IMR-90 (cell line): ENCODE measurements around the gene ZNF618. TPM values are rescaled to one million over a fixed set of nuclear protein-coding genes. Genes with fewer than 3 reads are reported as not detected.

Experiments
- ATAC-seq: fragments of 200-7000 bp; cut with Tn5 transposase; 2 replicates; pipeline ENCODE4 v1.9.1; 2020; ENCODE audit warnings: low read depth, mild to moderate bottlenecking, moderate library complexity
- BruUV-seq: library from RNA; stranded (reverse); fragments of 400-500 nt; replicated peaks from 2 replicates; lab custom pipeline; 2021; lab: Mats Ljungman, UMichigan
- CTCF ChIA-PET: fragments of 300-600 bp; formaldehyde crosslinking; extraction: SDS; loops from one replicate; lab custom pipeline; 2021; ENCODE audit warnings: antibody characterized with exemption; lab: Yijun Ruan, JAX
- POLR2A ChIA-PET: fragments of 300-600 bp; sonication (Branson Sonifier 250); formaldehyde crosslinking; loops from one replicate; lab custom pipeline; 2022; ENCODE audit warnings: antibody characterized with exemption; ENCODE audit not compliant: unreplicated experiment; lab: Charles Lee
- DNase-seq: peaks from one replicate; pipeline ENCODE4 v3.0.0; 2013
- H2AFZ ChIP-seq: replicated peaks from 2 replicates; pipeline ENCODE3; 2013; ENCODE audit warnings: low read length, mild to moderate bottlenecking; ENCODE audit not compliant: poor library complexity
- H2AK5ac ChIP-seq: 2 replicates; pipeline ENCODE4 v1.6.1; 2013; ENCODE audit warnings: low read depth, low read length, inconsistent platforms
- H2AK9ac ChIP-seq: replicated peaks from 2 replicates; pipeline ENCODE3; 2013; ENCODE audit warnings: mild to moderate bottlenecking, low read depth, low read length, moderate library complexity; ENCODE audit not compliant: poor library complexity
- H2BK120ac ChIP-seq: 2 replicates; pipeline ENCODE4 v1.6.1; 2013; ENCODE audit warnings: low read depth, low read length, inconsistent platforms
- H2BK15ac ChIP-seq: 3 replicates; pipeline ENCODE4 v1.6.1; 2013; ENCODE audit warnings: low read depth, low read length, inconsistent platforms
- H2BK20ac ChIP-seq: 2 replicates; pipeline ENCODE4 v1.6.1; 2013; ENCODE audit warnings: low read depth, mild to moderate bottlenecking, inconsistent platforms, low read length, moderate library complexity
- H2BK5ac ChIP-seq: 2 replicates; pipeline ENCODE4 v1.6.1; 2013; ENCODE audit warnings: mild to moderate bottlenecking, low read depth, low read length, inconsistent platforms; ENCODE audit not compliant: poor library complexity, severe bottlenecking
- H3K14ac ChIP-seq: replicated peaks from 2 replicates; pipeline ENCODE4 v1.6.1; 2013; ENCODE audit warnings: low read depth, low read length, inconsistent platforms
- H3K18ac ChIP-seq: 2 replicates; pipeline ENCODE4 v1.6.1; 2013; ENCODE audit warnings: low read depth, low read length, control low read depth
- H3K23ac ChIP-seq: 2 replicates; pipeline ENCODE4 v1.6.1; 2013; ENCODE audit warnings: low read depth, low read length, inconsistent platforms
- H3K27ac ChIP-seq: 2 replicates; pipeline ENCODE4 v1.5.1; 2013; ENCODE audit warnings: mild to moderate bottlenecking, control low read depth, low read length; ENCODE audit not compliant: insufficient read depth
- H3K27me3 ChIP-seq: 2 replicates; pipeline ENCODE4 v1.6.1; 2013; ENCODE audit warnings: low read length; ENCODE audit not compliant: control insufficient read depth, insufficient read depth
- H3K36me3 ChIP-seq: 2 replicates; pipeline ENCODE4 v1.6.1; 2013; ENCODE audit warnings: low read length, mixed read lengths; ENCODE audit not compliant: control insufficient read depth, insufficient read depth
- H3K4ac ChIP-seq: 2 replicates; pipeline ENCODE4 v1.6.1; 2013; ENCODE audit warnings: low read depth, low read length, inconsistent platforms
- H3K4me1 ChIP-seq: 2 replicates; pipeline ENCODE4 v1.6.1; 2013; ENCODE audit warnings: low read length, mixed read lengths; ENCODE audit not compliant: control insufficient read depth, insufficient read depth
- H3K4me2 ChIP-seq: 2 replicates; pipeline ENCODE4 v1.6.1; 2013; ENCODE audit warnings: low read depth, mild to moderate bottlenecking, control low read depth, low read length, moderate library complexity
- H3K4me3 ChIP-seq: 2 replicates; pipeline ENCODE4 v1.5.1; 2013; ENCODE audit warnings: low read depth, mild to moderate bottlenecking, control low read depth, low read length, moderate library complexity; ENCODE audit not compliant: insufficient read depth
- H3K56ac ChIP-seq: 2 replicates; pipeline ENCODE4 v1.6.1; 2013; ENCODE audit warnings: low read length, inconsistent platforms; ENCODE audit not compliant: insufficient read depth; ENCODE audit errors: extremely low read depth
- H3K79me1 ChIP-seq, 2 experiments: 2 replicates each; pipeline ENCODE4 v1.6.1; 2013; ENCODE audit warnings: low read length in 2 of 2, inconsistent platforms in 1 of 2, low read depth in 1 of 2
- H3K9ac ChIP-seq: 2 replicates; pipeline ENCODE4 v1.6.1; 2013; ENCODE audit warnings: low read depth, low read length, control low read depth
- H3K9me1 ChIP-seq: 2 replicates; pipeline ENCODE4 v1.6.1; 2013; ENCODE audit warnings: low read length, inconsistent platforms; ENCODE audit not compliant: insufficient read depth
- H3K9me3 ChIP-seq: 2 replicates; pipeline ENCODE4 v1.6.1; 2013; ENCODE audit warnings: low read length; ENCODE audit not compliant: control insufficient read depth, insufficient read depth
- H4K20me1 ChIP-seq: 2 replicates; pipeline ENCODE4 v1.6.1; 2013; ENCODE audit warnings: low read length, inconsistent platforms; ENCODE audit not compliant: insufficient read depth
- H4K5ac ChIP-seq: 2 replicates; pipeline ENCODE4 v1.6.1; 2013; ENCODE audit warnings: mild to moderate bottlenecking, low read depth, low read length, control low read depth
- H4K8ac ChIP-seq, 2 experiments: 2 replicates each; pipeline ENCODE4 v1.6.1; 2013; ENCODE audit warnings: low read depth in 2 of 2, low read length in 2 of 2, control low read depth in 1 of 2, inconsistent platforms in 1 of 2
- H4K91ac ChIP-seq: 2 replicates; pipeline ENCODE4 v1.6.1; 2013; ENCODE audit warnings: low read depth, low read length, inconsistent platforms; ENCODE audit not compliant: insufficient read depth
- BHLHE40 ChIP-seq: fragments of 150-350 bp; IDR thresholded peaks from 2 replicates; pipeline ENCODE4 v1.6.1; 2016; ENCODE audit warnings: mild to moderate bottlenecking, low read depth, low read length
- CEBPB ChIP-seq: IDR thresholded peaks from 2 replicates; pipeline ENCODE4 v1.6.1; 2012; ENCODE audit warnings: low read depth, low read length, improper control_type of control experiment
- WGBS, 2 experiments: methylation state at CpG; one replicate each; pipeline versions ENCODE4 v1.1.5 to v1.1.7; 2013; ENCODE audit warnings: missing lambda C conversion rate in 2 of 2; ENCODE audit not compliant: insufficient read length in 1 of 2; ENCODE audit errors: extremely low coverage in 2 of 2; 5-methylcytosine and 5-hydroxymethylcytosine counted together
- dilution Hi-C: fragments of 300-500 bp; cut with HindIII; formaldehyde crosslinking; loops from one replicate; pipeline ENCODE4 v1.14.3; 2018; ENCODE audit warnings: low sequenced_read_pairs; ENCODE audit not compliant: unreplicated experiment
- in situ Hi-C: fragments of 300-500 bp; cut with MboI; formaldehyde crosslinking; loops from 3 replicates; pipeline ENCODE4 v1.14.3; 2019; ENCODE audit warnings: low sequenced_read_pairs, inconsistent platforms, mixed read lengths
- intact Hi-C: fragments of 100-400 bp; cut with micrococcal nuclease; formaldehyde crosslinking; loops from 2 replicates; pipeline ENCODE4 v1.10.0; 2022
- polyA plus RNA-seq, 3 experiments: library from polyadenylated mRNA; depleted of rRNA; stranded (reverse); fragments of >200 nt; gene quantifications; 2 replicates each; pipeline ENCODE4 v1.2.3, GENCODE V29; 2012; ENCODE audit warnings: low replicate concordance in 1 of 3
- total RNA-seq: library from RNA; depleted of rRNA; stranded (reverse); fragments of >200 nt; gene quantifications from 2 replicates; pipeline ENCODE4 v1.2.3, GENCODE V29; 2012

The ZNF618 gene
- total and polyA plus RNA-seq, 2 of the 4 experiments (the other 2 are of a cell fraction): 8.2 to 9.4 TPM

DNA sequence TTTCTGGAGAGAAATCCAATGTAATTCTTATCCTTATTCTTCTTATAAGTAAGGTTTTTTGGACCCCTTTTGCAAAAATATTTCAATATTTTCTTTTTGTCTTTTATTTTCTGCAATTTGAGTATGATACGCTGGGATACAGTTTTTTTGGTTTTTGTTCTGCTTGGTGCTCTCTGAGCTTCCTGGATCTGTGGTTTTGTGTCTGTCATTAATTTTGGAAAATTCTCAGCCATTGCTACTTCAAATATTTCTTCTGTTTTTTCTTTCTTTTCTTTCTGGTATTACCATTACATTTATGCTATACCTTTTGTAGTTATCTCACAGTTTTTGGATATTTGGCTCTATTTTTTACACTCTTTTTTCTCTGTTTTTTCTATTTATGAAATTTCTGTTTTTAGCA is 50.1 kb downstream of the ZNF618 start:
- DNase-seq: no peak
- H3K56ac ChIP-seq: no peak overlapping the region
- H4K20me1 ChIP-seq: peaks cover 14% of the 10 kb centered on the region; the same call in 1 of the 2 replicates
- BruUV-seq: no TSS peak
- TF ChIP-seq BHLHE40: no peak
- no peak for TF ChIP-seq CEBPB
- H3K27ac ChIP-seq: no peak overlapping the region
- no peak overlapping the region for H3K4me2 ChIP-seq
- ATAC-seq: no peak
- H3K18ac ChIP-seq: no peak overlapping the region
- H3K9me3 ChIP-seq: peaks cover 5% of the 10 kb centered on the region
- H3K23ac ChIP-seq: no peak overlapping the region
- no peak overlapping the region for H3K9ac ChIP-seq
- peaks cover 7% of the 10 kb centered on the region for H3K9me1 ChIP-seq
- H2AFZ ChIP-seq: no peak overlapping the region
- ChIA-PET CTCF (no interaction called here), POLR2A (no interaction called here)
- no peak overlapping the region for H2BK15ac ChIP-seq
- H3K14ac ChIP-seq: no peak overlapping the region
- intact Hi-C loops: no loop called here
- no CpG with 5 or more reads among the region's 1 CpG for WGBS, 2 experiments
- no peak overlapping the region for H2AK9ac ChIP-seq
- dilution Hi-C loops: no loop called here
- H3K4me3 ChIP-seq: no peak overlapping the region
- no peak overlapping the region for H2AK5ac ChIP-seq
- in situ Hi-C loops: no loop called here
- H4K91ac ChIP-seq: no peak overlapping the region
- H2BK120ac ChIP-seq: no peak overlapping the region
- no peak overlapping the region for H2BK5ac ChIP-seq
- H2BK20ac ChIP-seq: no peak overlapping the region
- no peak overlapping the region for H3K4ac ChIP-seq
- H4K5ac ChIP-seq: no peak overlapping the region
- H3K79me1 ChIP-seq: peaks cover 47 to 63% of the 10 kb centered on the region in 2 experiments
- peaks cover 8% of the 10 kb centered on the region for H3K4me1 ChIP-seq
- H4K8ac ChIP-seq: no peak overlapping the region
- no peaks in the 10 kb centered on the region for H3K36me3 ChIP-seq
- no peaks in the 10 kb centered on the region for H3K27me3 ChIP-seq
